ENCODE results near the gene PORCN.

Gene PORCN

DNA sequence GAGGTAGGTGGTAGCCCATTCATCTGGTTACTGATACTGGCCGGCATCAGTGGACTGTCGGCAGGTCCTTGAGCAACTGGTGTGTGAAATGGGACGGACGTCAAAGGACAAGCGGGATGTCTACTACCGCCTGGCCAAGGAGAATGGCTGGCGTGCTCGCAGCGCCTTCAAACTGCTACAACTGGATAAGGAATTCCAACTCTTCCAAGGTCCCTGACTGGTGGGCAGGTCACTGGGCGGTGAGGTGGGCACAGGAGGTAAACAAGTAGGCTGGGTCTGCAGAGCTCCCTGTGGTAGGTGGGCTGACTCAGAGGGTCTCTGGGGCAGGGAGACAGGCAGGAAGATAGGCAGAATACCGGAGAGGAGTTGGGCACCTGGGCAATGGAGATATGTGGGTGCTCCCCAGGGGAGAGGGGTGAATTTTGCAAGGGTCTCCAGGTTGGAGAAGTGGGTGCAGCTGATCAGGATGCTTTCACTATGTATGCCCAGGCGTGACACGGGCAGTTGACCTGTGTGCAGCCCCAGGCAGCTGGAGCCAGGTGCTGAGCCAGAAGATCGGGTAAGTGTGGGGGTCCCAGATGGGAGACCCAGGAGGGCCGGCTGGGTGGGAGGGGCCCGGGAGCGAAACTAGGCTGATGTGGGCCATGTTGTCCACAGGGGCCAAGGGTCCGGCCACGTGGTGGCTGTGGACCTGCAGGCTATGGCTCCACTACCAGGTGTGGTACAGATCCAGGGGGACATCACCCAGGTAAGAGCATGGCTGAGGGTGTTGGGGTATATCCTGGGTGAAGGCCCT lies 30.6 kb upstream of the PORCN start:
- DNase-seq, result no peak

- no peak for DNase-seq
Observed at GRCh38 chrX:48478806-48479205, 30.0 kb upstream of the PORCN start.

DNA sequence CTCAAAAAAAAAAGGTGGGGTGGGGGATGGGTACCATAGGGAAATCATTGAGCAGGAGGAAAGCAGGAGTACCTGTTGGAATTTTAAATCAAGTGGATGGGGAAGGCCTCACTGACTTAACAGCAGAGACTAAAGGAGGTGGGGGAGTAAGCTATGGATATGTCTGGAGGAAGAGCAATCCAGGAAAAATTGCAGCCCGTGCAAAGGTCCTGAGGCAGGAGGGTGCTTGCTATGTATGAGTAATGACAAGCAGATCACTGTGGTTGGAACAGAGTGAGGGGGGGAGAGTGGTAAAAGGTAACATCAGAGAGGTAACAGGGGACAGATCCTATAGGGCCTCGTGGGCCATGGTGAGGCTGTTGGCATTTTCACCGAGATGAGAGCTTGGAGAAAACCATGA lies 28.6 kb upstream of the PORCN start:
- no peak for DNase-seq

GRCh38 chrX:48480583-48480982 lies 28.2 kb upstream of the PORCN start:
- no peak for DNase-seq

DNA sequence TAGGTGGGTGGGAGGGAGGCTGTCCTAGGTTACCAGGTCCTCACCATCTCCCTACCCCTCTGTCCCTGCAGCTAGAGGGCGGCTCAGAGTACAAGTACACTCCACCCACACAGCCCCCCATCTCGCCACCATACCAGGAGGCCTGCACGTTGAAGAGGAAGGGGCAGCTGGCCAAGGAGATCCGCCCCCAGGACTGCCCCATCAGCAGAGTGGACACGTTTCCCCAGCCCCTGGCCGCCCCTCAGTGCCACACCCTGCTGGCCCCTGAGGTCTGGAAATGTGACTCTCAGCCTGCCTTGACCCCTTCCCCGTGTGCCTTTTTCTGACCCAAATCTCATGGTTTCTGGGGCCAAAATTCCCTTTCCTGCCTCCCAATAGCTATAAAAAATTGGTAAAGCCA lies 26.3 kb upstream of the PORCN start:
- no peak for DNase-seq

GRCh38 chrX:48487362-48487798 lies 21.4 kb upstream of the PORCN start:
- DNase-seq, result peak; percentile 33

- no peak for DNase-seq
Observed at GRCh38 chrX:48488034-48488433, 20.8 kb upstream of the PORCN start.

- no peak for DNase-seq
Observed at GRCh38 chrX:48489296-48489695, 19.5 kb upstream of the PORCN start.

DNA sequence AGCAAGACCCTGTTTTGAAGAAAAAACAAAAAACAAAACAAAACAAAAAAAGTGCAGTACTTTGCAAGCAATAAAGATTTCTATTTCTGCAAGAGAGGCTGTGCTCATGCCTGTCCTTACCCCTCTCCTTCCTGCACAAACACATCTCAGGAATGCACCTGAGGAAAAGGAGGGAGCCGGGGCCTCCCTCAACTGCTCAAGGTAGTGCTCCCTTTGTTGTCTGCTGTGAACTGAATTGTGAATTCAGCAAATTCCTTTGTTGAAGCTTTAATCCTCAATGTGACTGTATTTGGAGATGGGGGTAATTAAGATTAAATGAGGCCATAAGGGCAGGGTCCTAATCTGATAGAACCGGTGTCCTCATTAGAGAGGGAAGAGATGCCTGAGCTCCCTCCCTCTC lies 18.9 kb upstream of the PORCN start:
- DNase-seq, result no peak

DNA sequence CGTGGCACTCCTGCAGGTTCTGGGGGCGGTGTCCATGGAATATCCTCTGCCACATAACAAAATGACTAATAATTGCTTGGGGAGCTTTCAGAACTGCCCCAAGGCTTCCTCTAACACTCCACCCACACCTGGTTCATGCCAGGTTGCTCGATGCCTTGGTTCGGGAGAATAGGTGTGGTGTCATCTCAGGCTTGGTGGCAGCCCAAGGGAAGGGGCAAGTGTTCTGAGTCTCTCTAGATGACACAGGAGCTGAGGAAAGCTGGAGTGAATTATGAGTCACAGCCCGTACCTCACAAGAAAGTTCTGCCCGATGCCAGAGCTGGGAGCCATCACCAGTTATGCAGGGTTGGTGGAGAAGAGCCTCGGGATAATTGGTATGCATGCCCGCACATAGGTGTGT lies 18.1 kb upstream of the PORCN start:
- no peak for DNase-seq

DNA sequence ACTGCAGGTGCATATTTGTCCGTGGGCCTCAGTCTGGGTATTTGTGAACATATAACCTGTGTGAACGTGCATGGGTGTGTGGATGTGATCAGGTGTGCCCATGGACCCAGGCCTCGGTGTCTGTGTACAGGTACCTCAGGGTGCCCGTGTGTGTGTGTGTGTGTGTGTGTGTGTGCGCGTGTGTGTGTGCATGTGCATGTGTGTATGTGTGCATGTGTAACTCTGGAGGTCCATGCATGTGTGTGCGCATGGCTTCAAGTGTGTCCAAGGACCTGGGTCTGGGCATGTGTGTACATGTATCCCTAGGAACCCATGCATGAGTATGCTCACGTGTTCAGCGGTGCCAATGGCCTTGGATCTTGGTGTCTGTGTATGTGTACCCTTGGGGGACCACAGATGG lies 17.0 kb upstream of the PORCN start:
- DNase-seq, result no peak

DNA sequence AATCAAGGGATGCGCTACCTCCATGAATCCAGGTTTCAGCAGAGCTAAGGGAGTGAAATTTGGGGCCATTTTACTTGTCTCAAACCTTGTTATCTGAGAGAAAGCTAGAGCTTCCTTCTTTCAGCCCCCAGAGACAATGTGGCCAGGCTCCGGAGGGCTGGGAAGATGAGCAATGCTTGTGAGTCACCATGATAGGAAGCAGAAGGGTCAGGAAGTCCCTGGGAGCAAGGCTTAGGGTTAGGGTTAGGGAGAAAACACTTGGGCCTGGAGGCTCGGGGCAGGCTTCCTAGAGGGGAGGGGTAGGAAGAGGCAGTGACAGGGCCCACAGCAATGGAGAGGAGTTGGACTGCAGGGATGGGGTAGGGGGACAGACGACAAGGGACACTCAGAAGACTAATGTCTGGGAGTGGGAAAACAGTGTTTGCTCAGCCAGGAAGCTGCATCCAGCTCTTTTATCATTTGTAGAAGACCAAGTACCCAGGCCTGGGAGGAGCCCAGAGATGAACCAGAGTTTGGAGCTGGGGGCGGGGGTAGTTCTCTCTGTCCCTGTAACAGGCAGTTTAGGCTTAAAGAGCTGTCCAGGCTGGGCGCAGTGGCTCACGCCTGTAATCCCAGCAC lies 16.4 kb upstream of the PORCN start:
- peak; percentile 77 for DNase-seq

DNA sequence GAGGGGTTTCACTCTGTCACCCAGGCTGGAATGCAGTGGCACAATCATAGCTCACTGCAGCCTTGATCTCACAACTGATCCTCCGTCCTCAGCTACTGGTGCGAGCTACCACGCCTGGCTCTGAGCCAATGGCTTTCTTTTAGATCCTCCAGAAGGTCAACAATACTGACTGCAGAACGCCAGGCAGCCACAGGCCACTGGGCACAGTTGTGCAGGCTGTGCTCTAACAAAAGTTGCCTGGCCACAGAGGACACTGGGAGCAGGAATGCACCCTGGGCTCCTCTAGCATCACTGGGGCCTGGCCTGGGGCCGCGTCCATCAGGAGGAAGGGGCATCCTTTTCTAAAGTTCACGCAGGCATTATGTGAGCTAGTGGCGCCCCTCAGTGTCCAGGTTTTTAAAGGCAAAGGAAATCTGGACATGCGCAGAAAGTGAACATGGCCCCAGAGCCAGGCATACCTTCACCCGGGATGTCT lies 14.9 kb upstream of the PORCN start:
- peak; percentile 32 for DNase-seq

- no peak for DNase-seq
Observed at GRCh38 chrX:48496660-48497059, 12.1 kb upstream of the PORCN start.

- no peak for DNase-seq
Observed at GRCh38 chrX:48497871-48498270, 10.9 kb upstream of the PORCN start.

GRCh38 chrX:48498374-48498809 lies 10.4 kb upstream of the PORCN start:
- DNase-seq, result peak; percentile 26

GRCh38 chrX:48504261-48504660 lies 4.5 kb upstream of the PORCN start:
- DNase-seq, result no peak

- DNase-seq, result peak; percentile 0
Observed at GRCh38 chrX:48505481-48505880, 3.3 kb upstream of the PORCN start.

DNA sequence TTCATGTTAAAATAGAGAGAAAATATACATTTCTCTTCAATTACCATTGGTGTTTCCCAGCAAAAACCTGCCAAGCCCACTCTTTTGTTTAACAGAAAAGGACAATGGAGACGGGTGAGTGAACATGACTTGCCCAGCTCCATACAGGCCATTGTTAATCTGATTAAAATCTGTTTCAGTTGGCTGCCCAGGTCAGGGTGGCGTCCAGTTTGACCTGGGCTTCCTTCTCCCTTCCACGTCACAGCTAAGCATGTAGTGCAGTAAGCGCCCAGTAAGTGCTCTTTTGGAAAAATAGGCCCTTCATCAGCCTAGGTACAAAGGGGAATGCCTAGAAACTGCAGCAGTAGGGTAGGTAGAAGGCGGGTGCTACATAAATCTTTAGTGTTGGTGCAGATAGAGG lies 1.5 kb upstream of the PORCN start:
- DNase-seq, result no peak

- no peak for DNase-seq
Observed at GRCh38 chrX:48509245-48509590, 426 bp downstream of the PORCN start.

- no peak for DNase-seq
Observed at GRCh38 chrX:48509619-48510018, 827 bp downstream of the PORCN start.

DNA sequence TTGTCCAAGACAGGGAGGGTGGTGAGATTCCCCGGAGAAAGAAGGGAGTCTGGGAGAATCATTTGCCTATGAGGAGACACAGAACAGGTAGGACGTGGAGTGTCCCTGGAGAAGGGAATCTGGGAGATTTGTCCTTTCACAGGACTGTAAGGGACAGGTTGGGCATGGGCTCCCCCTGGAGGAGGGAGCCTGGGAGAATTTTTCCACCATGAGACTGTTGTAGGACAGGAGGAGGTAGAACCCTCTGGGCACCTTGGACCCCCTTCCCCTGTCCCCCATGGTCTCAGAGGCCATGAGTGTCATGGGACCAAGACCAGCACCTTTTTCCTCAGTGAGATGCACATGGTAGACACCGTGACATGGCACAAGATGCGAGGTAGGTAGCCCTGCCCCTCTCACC lies 2.8 kb downstream of the PORCN start:
- DNase-seq, result no peak

- DNase-seq, result no peak
Observed at GRCh38 chrX:48512371-48512935, 3.7 kb downstream of the PORCN start.

DNA sequence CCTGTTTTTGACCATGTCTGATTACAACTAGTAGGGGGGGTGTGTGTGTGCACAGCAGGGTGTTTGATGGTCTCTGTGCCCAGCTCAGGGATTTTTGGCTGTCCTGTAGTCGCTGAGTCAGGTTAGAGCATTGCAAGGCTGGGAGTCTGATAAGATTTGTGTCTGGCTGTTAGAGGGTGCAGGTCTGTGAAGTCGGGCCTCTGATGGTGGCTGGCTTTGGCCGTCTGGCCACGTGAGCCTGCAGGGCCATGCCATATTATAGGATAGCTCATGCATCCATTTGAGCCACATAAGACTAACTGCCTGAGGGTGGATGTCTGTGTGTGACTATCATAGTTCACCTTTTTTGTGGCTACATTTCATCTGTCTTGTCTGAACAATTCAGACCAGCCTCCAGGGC lies 4.9 kb downstream of the PORCN start:
- no peak for DNase-seq
